Measurements from ENCODE around the gene SLC29A4. TPM values are rescaled to one million over a fixed set of nuclear protein-coding genes. Genes with fewer than 3 reads are reported as not detected.
"Not testable (repeated sequence)": the region's sequence is repeated elsewhere in the genome, so short reads cannot be mapped to it uniquely, and the experiment has no call there.

Gene SLC29A4
- total RNA-seq, 2 donors from 2014 or later = 4.6 to 20.7 TPM

- Histone ChIP-seq H3K9me3 (no peaks in the 10 kb centered on the region), H3K9ac (ENCODE audit: low read depth in 2 of 2, low read length in 2 of 2) (no peak overlapping the region), H3K4me3 (peak overlapping the region; percentile 38), H3K27ac (no peak overlapping the region), H3K4me1 (no peaks in the 10 kb centered on the region), H3K36me3 (no peaks in the 10 kb centered on the region), H3K27me3 (no peaks in the 10 kb centered on the region)
- DNase-seq = peak; percentile 27
- TF ChIP-seq CTCF (IDR thresholded peaks at IDR 0.05) = no peak
- intact Hi-C loops (cut with DNase I) = no loop called here
Measured at GRCh38 chr7:5283421-5284303, 919 bp downstream of the SLC29A4 start.

DNA sequence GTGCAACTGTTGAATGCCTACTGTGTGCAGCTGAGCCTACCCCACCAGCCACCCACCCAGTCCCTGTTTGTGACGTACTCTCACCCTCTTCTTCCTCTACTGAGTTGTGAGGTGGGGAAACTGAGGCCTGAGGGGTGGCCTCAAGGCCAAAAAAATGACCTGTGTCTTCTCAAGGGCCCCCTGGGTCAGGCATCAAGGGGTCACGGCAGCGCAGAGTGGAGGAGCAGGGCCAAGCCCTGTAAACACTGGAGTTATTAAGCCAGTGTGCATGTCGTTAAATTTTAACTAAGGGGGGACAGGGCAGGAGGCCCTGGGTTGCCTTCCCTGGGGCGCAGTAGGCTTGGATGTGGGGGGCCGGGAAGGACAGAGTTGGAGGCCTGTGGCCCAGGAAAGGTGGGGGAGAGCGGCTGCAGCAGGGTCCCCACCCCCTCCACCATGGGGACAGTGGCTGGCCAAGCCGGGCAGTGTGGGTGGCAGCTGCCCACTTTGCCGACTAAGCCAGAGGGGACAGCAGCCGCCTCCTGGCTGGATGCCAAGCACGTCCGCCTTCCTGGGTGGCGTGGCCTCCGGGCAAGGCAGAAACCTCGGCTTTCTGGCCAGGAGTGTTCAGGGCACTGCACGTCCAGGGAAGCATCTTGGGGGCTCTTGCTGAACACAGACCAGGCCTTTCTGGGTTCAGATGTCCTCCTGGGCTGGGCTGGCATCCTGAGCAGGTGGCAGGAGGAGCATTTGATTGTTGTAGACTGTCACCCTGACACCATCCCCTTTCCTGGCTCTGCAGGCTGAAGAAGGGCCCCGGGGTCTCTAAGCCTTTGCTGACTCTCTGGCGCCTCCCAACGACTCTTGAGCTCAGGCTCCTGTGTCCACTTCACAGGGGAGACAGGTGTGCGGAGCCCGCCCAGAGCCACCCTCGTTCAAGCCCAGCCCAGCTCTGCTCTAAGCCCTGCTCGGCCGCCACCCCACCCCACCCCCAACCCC is 1.9 kb downstream of the SLC29A4 start:
- Histone ChIP-seq H3K4me3 (peak overlapping the region; percentile 9), H3K27me3 (no peaks in the 10 kb centered on the region), H3K27ac (no peak overlapping the region), H3K36me3 (no peaks in the 10 kb centered on the region), H3K9ac (ENCODE audit: low read depth in 2 of 2, low read length in 2 of 2) (no peak overlapping the region), H3K9me3 (no peaks in the 10 kb centered on the region), H3K4me1 (no peaks in the 10 kb centered on the region)
- TF ChIP-seq CTCF (IDR thresholded peaks at IDR 0.05) = no peak
- intact Hi-C loops (cut with DNase I) = no loop called here
- DNase-seq = peak; percentile 65

GRCh38 chr7:5286933-5287332 is 4.2 kb downstream of the SLC29A4 start:
- Histone ChIP-seq H3K27me3 (no peaks in the 10 kb centered on the region), H3K27ac (no peak overlapping the region)
- DNase-seq = no peak

GRCh38 chr7:5287373-5287772 is 4.6 kb downstream of the SLC29A4 start:
- H3K27ac ChIP-seq; H3K9ac ChIP-seq (ENCODE audit: low read depth in 2 of 2, low read length in 2 of 2); intact Hi-C loops (cut with DNase I); H3K36me3 ChIP-seq; H3K9me3 ChIP-seq; DNase-seq; H3K27me3 ChIP-seq; H3K4me1 ChIP-seq; H3K4me3 ChIP-seq: not testable (repeated sequence)

More at GRCh38 chr7:5286933-5287332, 4.2 kb downstream of the SLC29A4 start:
- H3K36me3 ChIP-seq = no peaks in the 10 kb centered on the region
- H3K9me3 ChIP-seq = no peaks in the 10 kb centered on the region
- intact Hi-C loops (cut with DNase I) = no loop called here
- no peaks in the 10 kb centered on the region for H3K4me1 ChIP-seq
- no peak for TF ChIP-seq CTCF (IDR thresholded peaks at IDR 0.05)
- H3K9ac ChIP-seq (ENCODE audit: low read depth in 2 of 2, low read length in 2 of 2) = no peak overlapping the region
- H3K4me3 ChIP-seq = no peak overlapping the region

DNA sequence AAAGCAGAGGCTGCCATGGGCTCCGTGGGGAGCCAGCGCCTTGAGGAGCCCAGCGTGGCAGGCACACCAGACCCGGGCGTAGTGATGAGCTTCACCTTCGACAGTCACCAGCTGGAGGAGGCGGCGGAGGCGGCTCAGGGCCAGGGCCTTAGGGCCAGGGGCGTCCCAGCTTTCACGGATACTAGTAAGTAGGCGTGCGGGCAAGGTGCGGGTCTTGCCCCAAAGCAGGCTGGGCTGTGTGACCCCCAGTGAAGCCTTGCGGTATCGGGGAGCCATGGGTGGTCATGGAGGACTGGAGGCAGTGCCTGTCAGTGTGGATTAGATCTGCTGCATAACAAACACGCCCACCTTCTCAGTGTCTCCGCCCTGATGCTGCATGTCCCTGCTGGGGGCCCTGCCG is 5.1 kb downstream of the SLC29A4 start:
- Histone ChIP-seq H3K9ac (ENCODE audit: low read depth in 2 of 2, low read length in 2 of 2) (no peak overlapping the region), H3K36me3 (no peaks in the 10 kb centered on the region), H3K27me3 (no peaks in the 10 kb centered on the region), H3K4me3 (no peak overlapping the region), H3K27ac (no peak overlapping the region), H3K4me1 (no peaks in the 10 kb centered on the region), H3K9me3 (no peaks in the 10 kb centered on the region)
- intact Hi-C loops (cut with DNase I) = no loop called here
- DNase-seq = no peak
- TF ChIP-seq CTCF (IDR thresholded peaks at IDR 0.05) = no peak

GRCh38 chr7:5288560-5288959 is 5.8 kb downstream of the SLC29A4 start:
- DNase-seq; H3K9me3 ChIP-seq; H3K36me3 ChIP-seq; H3K9ac ChIP-seq (ENCODE audit: low read depth in 2 of 2, low read length in 2 of 2); H3K4me3 ChIP-seq; H3K27me3 ChIP-seq; H3K27ac ChIP-seq; intact Hi-C loops (cut with DNase I); H3K4me1 ChIP-seq: not testable (repeated sequence)
